Gastroesophageal sphincter (tissue), 4 donors: Measurements from ENCODE around the gene TMEM244. TPM values are rescaled to one million over a fixed set of nuclear protein-coding genes. Genes with fewer than 3 reads are reported as not detected.

Experiments used
- ATAC-seq: fragments of 150-250 bp; one replicate; pipeline ENCODE4 v1.9.1; 2016; ENCODE audit warnings: mild to moderate bottlenecking, moderate library complexity
- H3K27ac ChIP-seq, 4 donors: fragments of 200-600 bp; sonication (generic) in 3 of 4; 1 replicate in 3 of 4; 2 replicates in 1 of 4; pipeline ENCODE4 v1.5.1; 2016 to 2019
- H3K27me3 ChIP-seq: fragments of 200-600 bp; sonication (generic); one replicate; pipeline ENCODE4 v1.5.1; 2019
- H3K36me3 ChIP-seq, 2 donors: fragments of 200-600 bp; sonication (generic); one replicate each; pipeline ENCODE4 v1.5.1; 2019; ENCODE audit warnings: control low read depth in 1 of 2
- H3K4me1 ChIP-seq, 3 donors: fragments of 200-600 bp; sonication (generic); 1 replicate in 2 of 3; 2 replicates in 1 of 3; pipeline ENCODE4 v1.5.1; 2016 to 2019; ENCODE audit warnings: control low read depth in 2 of 3
- H3K4me3 ChIP-seq, 2 donors: fragments of 200-600 bp; sonication (generic); one replicate each; pipeline ENCODE4 v1.5.1; 2019; ENCODE audit warnings: mild to moderate bottlenecking in 1 of 2, moderate library complexity in 1 of 2
- H3K9me3 ChIP-seq, 3 donors: fragments of 200-600 bp; sonication (generic); one replicate each; pipeline ENCODE4 v1.5.1; 2017 to 2019; ENCODE audit warnings: control low read depth in 2 of 3
- EP300 ChIP-seq: sonication (generic); formaldehyde crosslinking; IDR thresholded peaks from one replicate; pipeline ENCODE4 v1.6.1; 2017; ENCODE audit warnings: antibody characterized with exemption, mild to moderate bottlenecking
- POLR2A ChIP-seq, 2 donors: fragments of 450-650 bp; IDR thresholded peaks; one replicate each; pipeline ENCODE4 v1.6.1; 2017; ENCODE audit warnings: antibody characterized with exemption in 2 of 2, mild to moderate bottlenecking in 2 of 2, moderate library complexity in 1 of 2
- POLR2AphosphoS5 ChIP-seq: sonication (generic); formaldehyde crosslinking; IDR thresholded peaks from one replicate; pipeline ENCODE4 v1.6.1; 2017; ENCODE audit warnings: antibody characterized with exemption
- WGBS, 2 donors: methylation state at CpG; one replicate each; pipeline ENCODE4 v1.1.5; 2018; ENCODE audit warnings: low coverage in 1 of 2; 5-methylcytosine and 5-hydroxymethylcytosine counted together
- total RNA-seq, 4 donors: library from RNA; depleted of rRNA; stranded (reverse); fragments of >200 nt; gene quantifications; one replicate each; pipeline ENCODE4 v1.1.0, GENCODE V29; 2016
- TF ChIP-seq, protein P1 (sequence below), 4 experiments: fragments of 200-600 bp in 2 of 4; fragments of 450-650 bp in 2 of 4; sonication (generic) in 1 of 4; IDR thresholded peaks; one replicate each; pipeline ENCODE4 v1.5.1; 2017 to 2019; ENCODE audit warnings: antibody characterized with exemption in 4 of 4, mild to moderate bottlenecking in 2 of 4, moderate library complexity in 2 of 4

Gene TMEM244
- total RNA-seq, result not detected

DNA sequence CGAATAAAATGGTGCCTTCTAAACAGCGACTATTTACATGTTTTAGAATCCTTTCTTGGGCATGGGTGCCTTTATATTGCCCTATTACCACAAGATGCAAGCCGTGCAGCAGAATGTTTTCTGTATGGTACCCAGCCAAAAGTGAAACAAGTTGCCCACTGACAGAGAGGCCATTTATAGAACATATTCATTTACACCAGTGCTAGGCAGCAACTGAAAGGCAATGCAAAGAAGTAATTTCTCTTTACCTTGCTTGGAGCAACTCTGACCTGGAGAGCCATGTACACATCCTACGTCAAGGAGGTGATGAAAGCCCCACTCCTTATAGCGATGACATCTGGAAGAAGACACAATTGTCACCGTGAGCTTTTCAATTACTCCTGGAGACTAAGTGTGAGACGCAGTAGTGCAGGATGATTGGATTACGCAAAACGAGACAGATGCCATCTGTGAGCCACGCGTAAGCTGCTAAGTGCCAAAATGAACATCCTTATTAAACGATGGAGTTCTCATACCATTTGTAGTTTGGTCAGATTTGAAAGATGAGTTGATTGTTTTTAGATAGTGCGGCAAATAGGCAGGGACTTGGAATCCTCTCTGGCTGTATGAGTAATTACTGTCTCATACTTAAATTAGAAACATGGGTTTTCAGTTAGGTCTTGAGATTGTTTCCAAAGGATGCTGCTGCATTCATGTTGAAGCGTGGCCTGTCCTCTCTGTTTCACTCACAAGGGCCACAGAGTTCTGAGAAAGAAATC, at the start of gene TMEM244:
TSS of gene TMEM244 (minus strand) at position 408 of the 758 bp plus-strand sequence. CDS start at position 281, 127 bp downstream.
- Histone ChIP-seq H3K9me3 (no peaks in the 10 kb centered on the region), H3K4me1 (peaks cover 0 to 9% (median 0%) of the 10 kb centered on the region in 3 donors), H3K27ac (no peak within 1 kb of the TSS), H3K36me3 (no peaks in the 10 kb centered on the region), H3K27me3 (no peaks in the 10 kb centered on the region), H3K4me3 (no peak within 1 kb of the TSS)
- WGBS, 2 donors, result 45 to 68% methylated on average over 14 of the region's 14 CpGs
- no peak for ATAC-seq
- no peak for TF ChIP-seq POLR2AphosphoS5
- no peak for TF ChIP-seq EP300
- TF ChIP-seq, protein P1, sequence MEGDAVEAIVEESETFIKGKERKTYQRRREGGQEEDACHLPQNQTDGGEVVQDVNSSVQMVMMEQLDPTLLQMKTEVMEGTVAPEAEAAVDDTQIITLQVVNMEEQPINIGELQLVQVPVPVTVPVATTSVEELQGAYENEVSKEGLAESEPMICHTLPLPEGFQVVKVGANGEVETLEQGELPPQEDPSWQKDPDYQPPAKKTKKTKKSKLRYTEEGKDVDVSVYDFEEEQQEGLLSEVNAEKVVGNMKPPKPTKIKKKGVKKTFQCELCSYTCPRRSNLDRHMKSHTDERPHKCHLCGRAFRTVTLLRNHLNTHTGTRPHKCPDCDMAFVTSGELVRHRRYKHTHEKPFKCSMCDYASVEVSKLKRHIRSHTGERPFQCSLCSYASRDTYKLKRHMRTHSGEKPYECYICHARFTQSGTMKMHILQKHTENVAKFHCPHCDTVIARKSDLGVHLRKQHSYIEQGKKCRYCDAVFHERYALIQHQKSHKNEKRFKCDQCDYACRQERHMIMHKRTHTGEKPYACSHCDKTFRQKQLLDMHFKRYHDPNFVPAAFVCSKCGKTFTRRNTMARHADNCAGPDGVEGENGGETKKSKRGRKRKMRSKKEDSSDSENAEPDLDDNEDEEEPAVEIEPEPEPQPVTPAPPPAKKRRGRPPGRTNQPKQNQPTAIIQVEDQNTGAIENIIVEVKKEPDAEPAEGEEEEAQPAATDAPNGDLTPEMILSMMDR (IDR thresholded peaks at IDR 0.05), result no peak
- no peak for TF ChIP-seq POLR2A (IDR thresholded peaks at IDR 0.05)

DNA sequence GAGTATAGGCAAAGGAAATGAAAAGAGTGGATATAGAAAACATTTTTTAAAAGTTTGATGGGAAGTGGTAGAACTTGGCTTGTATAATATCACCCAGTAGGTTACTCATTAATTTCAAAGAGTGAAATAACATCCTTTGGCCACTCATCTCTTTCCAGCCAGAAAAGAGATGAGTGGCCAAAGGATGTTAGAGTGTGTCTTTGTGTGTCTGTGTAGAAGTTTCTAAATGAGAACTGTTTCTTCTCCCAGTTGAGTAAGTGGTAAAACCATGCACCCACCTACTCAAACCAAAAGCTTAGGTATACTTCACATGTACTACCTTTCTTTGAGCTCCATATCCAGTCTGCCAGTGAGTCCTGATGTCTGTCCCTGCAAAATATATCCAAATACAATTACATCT, 47.7 kb upstream of the TMEM244 start:
- TF ChIP-seq, protein P1 (IDR thresholded peaks at IDR 0.05), result no peak
- TF ChIP-seq POLR2AphosphoS5, result no peak
- no peak for TF ChIP-seq EP300
- TF ChIP-seq POLR2A (IDR thresholded peaks at IDR 0.05), result no peak
- Histone ChIP-seq H3K36me3 (no peaks in the 10 kb centered on the region), H3K4me3 (no peak overlapping the region), H3K4me1 (no peaks in the 10 kb centered on the region), H3K27me3 (no peaks in the 10 kb centered on the region), H3K9me3 (no peaks in the 10 kb centered on the region), H3K27ac (no peak overlapping the region)
- ATAC-seq, result no peak

DNA sequence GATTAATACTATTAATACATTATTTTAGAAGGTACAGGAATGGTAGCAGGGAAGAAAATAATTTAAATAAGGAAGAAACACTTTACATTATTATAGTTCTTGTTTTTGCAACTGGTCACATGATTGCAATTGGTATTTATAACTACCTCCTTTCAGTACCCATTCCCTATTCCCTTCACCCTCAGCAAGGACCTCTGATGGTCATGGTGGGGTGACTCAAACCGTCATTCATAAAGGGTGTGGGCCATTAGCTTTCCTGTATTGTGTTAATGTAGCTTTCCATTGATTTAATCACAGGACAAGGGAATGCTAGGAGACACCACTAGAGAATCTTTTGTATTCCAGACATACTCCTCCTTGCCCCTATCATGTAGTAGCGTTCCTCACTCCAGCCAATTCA, 47.2 kb upstream of the TMEM244 start:
- no peaks in the 10 kb centered on the region for H3K36me3 ChIP-seq
- H3K4me3 ChIP-seq, result no peak overlapping the region
- no peak for ATAC-seq
- H3K27me3 ChIP-seq, result no peaks in the 10 kb centered on the region
- 58% methylated on average over 2 of the region's 2 CpGs; no CpG with 5 or more reads in 1 of the 2 donors for WGBS, 2 donors
- H3K27ac ChIP-seq, result no peak overlapping the region
- TF ChIP-seq EP300, result no peak
- TF ChIP-seq POLR2A (IDR thresholded peaks at IDR 0.05), result no peak
- TF ChIP-seq, protein P1 (IDR thresholded peaks at IDR 0.05), result no peak
- TF ChIP-seq POLR2AphosphoS5, result no peak
- no peaks in the 10 kb centered on the region for H3K4me1 ChIP-seq
- no peaks in the 10 kb centered on the region for H3K9me3 ChIP-seq

DNA sequence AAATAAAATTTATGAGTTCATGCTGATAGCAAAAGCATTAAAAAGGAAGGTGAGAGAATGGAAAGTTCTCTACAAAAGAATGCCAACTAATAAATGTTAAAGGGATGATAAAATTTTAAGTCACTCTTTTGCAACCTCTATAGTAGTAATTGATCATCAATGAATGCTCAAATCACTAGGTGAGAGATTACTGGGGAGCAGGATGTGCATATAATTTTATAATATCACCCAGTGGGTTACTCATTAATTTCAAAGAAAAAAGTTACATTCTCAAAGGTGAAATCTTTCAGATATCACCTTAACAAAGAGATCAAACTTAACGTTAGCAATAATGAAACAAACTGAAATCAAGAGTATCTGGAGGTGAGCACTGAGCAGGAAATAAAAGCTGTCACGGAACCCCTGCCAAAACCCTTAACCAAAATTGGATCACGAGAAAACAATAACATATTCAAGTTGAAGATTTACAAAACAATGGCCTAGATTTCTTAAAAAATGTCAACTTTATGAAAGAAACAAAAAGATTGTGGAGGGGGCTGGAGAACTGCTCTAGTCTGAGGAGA, 45.5 kb upstream of the TMEM244 start:
- WGBS, 2 donors, result 57 to 66% methylated on average over 3 of the region's 3 CpGs
- TF ChIP-seq POLR2AphosphoS5 (no peak), POLR2A (IDR thresholded peaks at IDR 0.05) (no peak), EP300 (no peak)
- TF ChIP-seq, protein P1 (IDR thresholded peaks at IDR 0.05), result no peak

GRCh38 chr6:129903082-129903481, 42.0 kb upstream of the TMEM244 start:
- H3K27me3 ChIP-seq, result no peaks in the 10 kb centered on the region
- H3K9me3 ChIP-seq, result peaks cover 0 to 5% (median 0%) of the 10 kb centered on the region in 3 donors
- H3K4me1 ChIP-seq, result no peaks in the 10 kb centered on the region
- ATAC-seq, result no peak
- no peak overlapping the region for H3K27ac ChIP-seq
- no peaks in the 10 kb centered on the region for H3K36me3 ChIP-seq
- TF ChIP-seq EP300 (no peak), POLR2A (IDR thresholded peaks at IDR 0.05) (no peak), POLR2AphosphoS5 (no peak)
- TF ChIP-seq, protein P1 (IDR thresholded peaks at IDR 0.05), result no peak
- H3K4me3 ChIP-seq, result no peak overlapping the region

More for the DNA sequence above, 45.5 kb upstream of the TMEM244 start:
- Histone ChIP-seq H3K4me1 (no peaks in the 10 kb centered on the region), H3K9me3 (peaks cover 0 to 5% (median 0%) of the 10 kb centered on the region in 3 donors), H3K27me3 (no peaks in the 10 kb centered on the region), H3K36me3 (no peaks in the 10 kb centered on the region), H3K4me3 (no peak overlapping the region), H3K27ac (no peak overlapping the region)
- ATAC-seq, result no peak
